Esophagus muscularis mucosa (tissue), 4 donors: ENCODE results near the gene OBSCN. TPM values are rescaled to one million over a fixed set of nuclear protein-coding genes. Genes with fewer than 3 reads are reported as not detected.

Source experiments
- DNase-seq: peaks from one replicate; pipeline ENCODE4 v3.0.0-alpha.2; 2017; ENCODE audit errors: extremely low spot score
- H3K27ac ChIP-seq, 4 donors: fragments of 200-600 bp; sonication (generic); replicated peaks in 1 of 4; 1 replicate in 3 of 4; 2 replicates in 1 of 4; pipeline ENCODE4 v1.5.1; 2016 to 2019; ENCODE audit warnings: mild to moderate bottlenecking in 1 of 4
- H3K27me3 ChIP-seq, 4 donors: fragments of 200-600 bp; sonication (generic); one replicate each; pipeline versions ENCODE4 v1.5.1 to v1.6.0; 2016 to 2019
- H3K36me3 ChIP-seq, 4 donors: fragments of 200-600 bp; sonication (generic); one replicate each; pipeline ENCODE4 v1.5.1; 2016 to 2019
- H3K4me1 ChIP-seq, 4 donors: fragments of 200-600 bp; sonication (generic); one replicate each; pipeline ENCODE4 v1.5.1; 2016 to 2019
- H3K4me3 ChIP-seq, 4 donors: fragments of 200-600 bp; sonication (generic); 1 replicate in 2 of 4; 2 replicates in 2 of 4; pipeline ENCODE4 v1.5.1; 2016 to 2019; ENCODE audit warnings: mild to moderate bottlenecking in 4 of 4, moderate library complexity in 1 of 4
- H3K9me3 ChIP-seq, 4 donors: fragments of 200-600 bp; sonication (generic); 1 replicate in 3 of 4; 2 replicates in 1 of 4; pipeline ENCODE4 v1.5.1; 2016 to 2019
- EP300 ChIP-seq: sonication (generic); formaldehyde crosslinking; IDR thresholded peaks from one replicate; pipeline ENCODE4 v1.6.1; 2017; ENCODE audit warnings: antibody characterized with exemption
- POLR2A ChIP-seq: fragments of 450-650 bp; IDR thresholded peaks from one replicate; pipeline ENCODE4 v1.6.1; 2017; ENCODE audit warnings: antibody characterized with exemption, moderate library complexity, mild to moderate bottlenecking, low read depth
- POLR2AphosphoS5 ChIP-seq, 2 donors: sonication (generic); formaldehyde crosslinking; IDR thresholded peaks; one replicate each; pipeline ENCODE4 v1.6.1; 2017; ENCODE audit warnings: antibody characterized with exemption in 2 of 2
- WGBS: methylation state at CpG from one replicate; pipeline ENCODE4 v1.1.5; 2018; 5-methylcytosine and 5-hydroxymethylcytosine counted together
- intact Hi-C: fragments of 100-400 bp; cut with DNase I; formaldehyde crosslinking; loops from one replicate; pipeline ENCODE4 v1.15.1; 2023
- total RNA-seq, 4 donors: library from RNA; depleted of rRNA; stranded (reverse); fragments of >200 nt; gene quantifications; one replicate each; pipeline versions ENCODE4 v1.1.0 to v1.2.1, GENCODE V29; 2016
- TF ChIP-seq, protein P1 (sequence below), 3 experiments: fragments of 200-600 bp in 2 of 3; fragments of 450-650 bp in 1 of 3; sonication (generic) in 2 of 3; IDR thresholded peaks; one replicate each; pipeline ENCODE4 v1.5.1; 2017 to 2019; ENCODE audit warnings: antibody characterized with exemption in 3 of 3, mild to moderate bottlenecking in 2 of 3, moderate library complexity in 1 of 3

Gene OBSCN
- total RNA-seq, 4 donors from 2014 or later, result 12.6 to 31.4 (median 17.8) TPM

GRCh38 chr1:228275430-228276173, 67.8 kb downstream of the OBSCN start:
- Histone ChIP-seq H3K36me3 (peaks cover 0 to 89% (median 27%) of the 10 kb centered on the region in 4 donors), H3K27ac (peak overlapping the region; percentile 76 to 84 (median 80)), H3K4me1 (peaks cover 9 to 32% (median 21%) of the 10 kb centered on the region in 4 donors), H3K9me3 (no peaks in the 10 kb centered on the region), H3K4me3 (peak overlapping the region; percentile 60 to 86 (median 68)), H3K27me3 (no peaks in the 10 kb centered on the region)
- DNase-seq, result peak; percentile 97
- TF ChIP-seq EP300, result no peak
- TF ChIP-seq, protein P1, sequence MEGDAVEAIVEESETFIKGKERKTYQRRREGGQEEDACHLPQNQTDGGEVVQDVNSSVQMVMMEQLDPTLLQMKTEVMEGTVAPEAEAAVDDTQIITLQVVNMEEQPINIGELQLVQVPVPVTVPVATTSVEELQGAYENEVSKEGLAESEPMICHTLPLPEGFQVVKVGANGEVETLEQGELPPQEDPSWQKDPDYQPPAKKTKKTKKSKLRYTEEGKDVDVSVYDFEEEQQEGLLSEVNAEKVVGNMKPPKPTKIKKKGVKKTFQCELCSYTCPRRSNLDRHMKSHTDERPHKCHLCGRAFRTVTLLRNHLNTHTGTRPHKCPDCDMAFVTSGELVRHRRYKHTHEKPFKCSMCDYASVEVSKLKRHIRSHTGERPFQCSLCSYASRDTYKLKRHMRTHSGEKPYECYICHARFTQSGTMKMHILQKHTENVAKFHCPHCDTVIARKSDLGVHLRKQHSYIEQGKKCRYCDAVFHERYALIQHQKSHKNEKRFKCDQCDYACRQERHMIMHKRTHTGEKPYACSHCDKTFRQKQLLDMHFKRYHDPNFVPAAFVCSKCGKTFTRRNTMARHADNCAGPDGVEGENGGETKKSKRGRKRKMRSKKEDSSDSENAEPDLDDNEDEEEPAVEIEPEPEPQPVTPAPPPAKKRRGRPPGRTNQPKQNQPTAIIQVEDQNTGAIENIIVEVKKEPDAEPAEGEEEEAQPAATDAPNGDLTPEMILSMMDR (IDR thresholded peaks at IDR 0.05), result no peak
- TF ChIP-seq POLR2AphosphoS5 (IDR thresholded peaks at IDR 0.05), result peak; percentile 55 to 70
- TF ChIP-seq POLR2A, result no peak
- WGBS, result 3% methylated on average over 23 of the region's 63 CpGs
- intact Hi-C loops, result loop anchor here (5.0 to 10.0 kb wide), 2 partner anchors 129 to 148 kb away; partner anchors contain the start of gene TRIM11

- WGBS, result 17% methylated on average over 28 of the region's 49 CpGs
- Histone ChIP-seq H3K4me3 (peak overlapping the region; percentile 60 to 86 (median 68)), H3K4me1 (peaks cover 9 to 32% (median 21%) of the 10 kb centered on the region in 4 donors), H3K27me3 (no peaks in the 10 kb centered on the region), H3K9me3 (no peaks in the 10 kb centered on the region), H3K27ac (peak overlapping the region; percentile 76 to 84 (median 80)), H3K36me3 (peaks cover 0 to 94% (median 34%) of the 10 kb centered on the region in 4 donors)
- TF ChIP-seq, protein P1 (IDR thresholded peaks at IDR 0.05), result no peak
- TF ChIP-seq EP300 (no peak), POLR2A (no peak), POLR2AphosphoS5 (IDR thresholded peaks at IDR 0.05) (no peak)
- intact Hi-C loops, result loop anchor here (5.0 to 10.0 kb wide), 2 partner anchors 128 to 149 kb away; partner anchors contain the start of gene TRIM11
- DNase-seq, result no peak
Observed at GRCh38 chr1:228276174-228276831, 68.5 kb downstream of the OBSCN start.

GRCh38 chr1:228276901-228277490, 69.2 kb downstream of the OBSCN start:
- Histone ChIP-seq H3K4me1 (peaks cover 9 to 32% (median 21%) of the 10 kb centered on the region in 4 donors), H3K9me3 (no peaks in the 10 kb centered on the region), H3K36me3 (peaks cover 0 to 94% (median 38%) of the 10 kb centered on the region in 4 donors), H3K27me3 (no peaks in the 10 kb centered on the region), H3K4me3 (peak overlapping the region in 3 of 4 donors; percentile 60 to 86 (median 67)), H3K27ac (peak overlapping the region in 2 of 4 donors; percentile 76 to 83)
- TF ChIP-seq POLR2AphosphoS5 (IDR thresholded peaks at IDR 0.05) (no peak), POLR2A (no peak), EP300 (no peak)
- TF ChIP-seq, protein P1 (IDR thresholded peaks at IDR 0.05), result no peak
- WGBS, result 71% methylated on average over 10 of the region's 25 CpGs
- intact Hi-C loops, result loop anchor here (5.0 to 10.0 kb wide), 2 partner anchors 128 to 150 kb away; partner anchors contain the start of gene TRIM11
- DNase-seq, result no peak

GRCh38 chr1:228277491-228278431, 69.9 kb downstream of the OBSCN start:
- TF ChIP-seq POLR2A (no peak), EP300 (no peak), POLR2AphosphoS5 (IDR thresholded peaks at IDR 0.05) (no peak)
- TF ChIP-seq, protein P1 (IDR thresholded peaks at IDR 0.05), result no peak
- H3K27me3 ChIP-seq, result no peaks in the 10 kb centered on the region
- H3K27ac ChIP-seq, result no peak overlapping the region
- intact Hi-C loops, result loop anchor here (5.0 to 10.0 kb wide), 2 partner anchors 127 to 150 kb away; partner anchors contain the start of gene TRIM11
- H3K9me3 ChIP-seq, result no peaks in the 10 kb centered on the region
- DNase-seq, result no peak
- peaks cover 9 to 32% (median 21%) of the 10 kb centered on the region in 4 donors for H3K4me1 ChIP-seq
- peaks cover 0 to 95% (median 44%) of the 10 kb centered on the region in 4 donors for H3K36me3 ChIP-seq
- 92% methylated on average over 34 of the region's 36 CpGs for WGBS
- no peak overlapping the region for H3K4me3 ChIP-seq
